ENCODE data around the gene RBL1.

Gene RBL1

DNA sequence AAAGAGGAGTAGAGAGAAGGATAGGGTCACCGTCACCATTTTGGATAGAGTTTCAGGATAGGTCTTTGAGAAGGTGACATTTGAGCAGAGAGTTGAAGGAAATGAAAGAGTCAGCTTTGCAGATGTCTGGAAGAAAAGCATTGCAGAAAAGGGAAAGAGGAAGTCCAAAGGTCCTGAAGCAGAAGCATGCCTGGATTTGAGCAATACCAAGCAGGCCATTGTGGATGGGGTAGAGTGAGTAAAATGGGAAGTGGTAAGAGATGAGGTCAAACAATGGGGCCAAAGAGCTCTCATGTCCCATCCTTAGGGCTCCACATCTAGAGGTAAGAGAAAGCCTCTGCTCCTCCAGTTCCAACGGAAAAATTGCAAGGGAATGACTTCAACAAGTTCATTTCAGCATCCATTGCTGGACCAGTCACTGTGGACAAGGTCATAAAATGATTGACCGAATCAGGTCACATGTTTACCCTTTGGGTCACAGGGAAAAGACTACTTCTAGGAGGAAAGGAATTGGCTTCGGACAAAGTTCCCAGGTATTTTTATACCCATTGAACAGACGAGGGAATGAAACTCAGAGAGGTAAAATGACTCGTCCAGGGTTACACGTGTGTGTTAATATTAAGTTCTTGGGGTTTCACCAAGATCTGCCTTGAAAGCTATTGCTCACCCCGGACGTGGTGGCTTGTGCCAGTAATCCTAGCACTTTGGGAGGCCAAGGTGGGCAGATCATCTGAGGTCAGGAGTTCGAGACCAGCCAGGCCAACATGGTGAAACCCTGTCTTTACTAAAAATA lies 137.7 kb downstream of the RBL1 start:
- TF ChIP-seq POLR2A (IDR thresholded peaks at IDR 0.05; ENCODE audit: low read depth, low read length): no peak
- FAIRE-seq (no peak), DNase-seq (ENCODE audit: insufficient read length, low spot score) (no peak)

GRCh38 chr20:36956674-36957073 lies 139.1 kb downstream of the RBL1 start:
- no peak for FAIRE-seq
- TF ChIP-seq POLR2A (IDR thresholded peaks at IDR 0.05; ENCODE audit: low read depth, low read length): no peak
- no peak for DNase-seq (ENCODE audit: insufficient read length, low spot score)

GRCh38 chr20:36956016-36956415 lies 139.8 kb downstream of the RBL1 start:
- no peak for DNase-seq (ENCODE audit: insufficient read length, low spot score)
- no peak for TF ChIP-seq POLR2A (IDR thresholded peaks at IDR 0.05; ENCODE audit: low read depth, low read length)
- FAIRE-seq: no peak

DNA sequence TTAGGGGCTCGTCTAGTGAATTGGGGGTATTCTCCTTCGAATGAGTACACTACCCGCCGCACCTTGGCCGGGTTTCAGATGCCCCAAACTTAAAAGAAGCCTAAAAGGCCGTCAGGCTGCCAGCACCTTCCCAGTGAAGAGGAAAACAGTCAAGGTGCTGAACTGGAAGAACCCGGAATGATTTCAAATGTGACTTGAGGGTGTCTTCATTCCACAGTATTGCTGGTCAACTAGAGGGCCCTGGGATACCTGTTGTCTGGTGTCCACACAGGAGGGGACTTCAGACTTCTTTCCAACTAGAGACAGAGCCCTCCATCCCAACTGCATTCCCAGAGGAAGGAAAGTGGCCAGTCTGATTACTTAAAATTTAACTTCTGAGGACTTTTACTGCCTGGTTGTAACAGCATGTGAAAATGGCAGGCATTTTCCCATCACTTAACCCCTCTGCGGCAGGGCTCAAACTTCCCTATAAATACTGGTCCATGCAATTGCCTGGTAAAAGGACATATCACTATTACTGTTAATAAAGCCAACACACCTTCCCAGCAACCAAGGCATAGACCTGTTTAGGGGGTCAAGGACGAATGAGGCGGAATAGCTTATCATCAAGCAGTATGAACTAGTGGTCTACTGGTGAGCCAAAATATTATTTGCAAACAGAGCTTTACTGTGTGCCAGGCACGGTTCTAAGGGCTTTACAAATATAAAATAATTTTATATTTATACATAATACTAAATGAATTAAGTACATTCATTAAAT lies 143.6 kb downstream of the RBL1 start:
- DNase-seq (ENCODE audit: insufficient read length, low spot score) (no peak), FAIRE-seq (no peak)
- TF ChIP-seq POLR2A (IDR thresholded peaks at IDR 0.05; ENCODE audit: low read depth, low read length): no peak

DNA sequence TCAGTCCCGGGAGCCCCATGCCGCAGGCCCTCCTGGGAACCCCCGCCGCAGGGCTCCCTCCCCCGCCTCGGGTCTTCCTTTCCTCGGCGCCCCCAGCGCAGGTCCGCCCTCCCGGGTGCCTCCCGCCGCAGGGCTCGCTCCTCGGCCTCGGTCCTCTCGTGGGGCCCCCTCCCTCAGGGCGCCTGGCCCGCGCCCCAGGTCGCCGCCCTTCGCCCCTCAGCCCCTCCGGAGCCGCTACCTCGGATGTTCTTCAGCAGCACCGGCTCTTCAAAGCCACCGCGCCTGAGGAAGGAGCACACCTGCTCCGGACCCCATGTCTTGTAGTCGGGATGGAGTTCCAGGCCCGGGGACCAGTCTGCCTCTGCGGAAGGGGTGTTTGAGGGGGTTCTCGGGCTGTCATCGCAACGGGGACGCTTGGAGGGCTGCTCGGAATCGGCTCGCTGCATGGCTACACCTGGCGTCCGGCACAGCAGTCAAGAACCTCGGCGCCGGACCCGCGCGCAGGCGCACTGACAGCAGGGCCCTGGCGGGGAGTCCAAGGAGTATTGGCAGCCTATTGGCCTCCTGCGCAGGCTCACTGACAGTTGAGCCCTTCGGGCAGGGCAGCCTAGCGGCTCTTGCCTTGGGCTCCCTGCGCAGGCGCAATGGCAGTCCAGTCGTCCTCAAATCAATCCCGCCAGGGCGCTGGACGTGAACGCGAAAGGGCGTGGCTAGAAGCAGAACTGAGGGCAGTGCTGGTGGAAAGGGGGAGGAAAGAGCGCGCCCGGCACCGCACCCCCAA lies 144.4 kb downstream of the RBL1 start, which contains the start of gene SAMHD1:
TSS of gene SAMHD1 (minus strand) at position 511 of the 781 bp plus-strand sequence. CDS start at position 446, 65 bp downstream.
- peak; percentile 45 for FAIRE-seq
- DNase-seq (ENCODE audit: insufficient read length, low spot score): peak; percentile 99
- TF ChIP-seq POLR2A (IDR thresholded peaks at IDR 0.05; ENCODE audit: low read depth, low read length): peak; percentile 40; the same call in 1 of the 2 replicates

DNA sequence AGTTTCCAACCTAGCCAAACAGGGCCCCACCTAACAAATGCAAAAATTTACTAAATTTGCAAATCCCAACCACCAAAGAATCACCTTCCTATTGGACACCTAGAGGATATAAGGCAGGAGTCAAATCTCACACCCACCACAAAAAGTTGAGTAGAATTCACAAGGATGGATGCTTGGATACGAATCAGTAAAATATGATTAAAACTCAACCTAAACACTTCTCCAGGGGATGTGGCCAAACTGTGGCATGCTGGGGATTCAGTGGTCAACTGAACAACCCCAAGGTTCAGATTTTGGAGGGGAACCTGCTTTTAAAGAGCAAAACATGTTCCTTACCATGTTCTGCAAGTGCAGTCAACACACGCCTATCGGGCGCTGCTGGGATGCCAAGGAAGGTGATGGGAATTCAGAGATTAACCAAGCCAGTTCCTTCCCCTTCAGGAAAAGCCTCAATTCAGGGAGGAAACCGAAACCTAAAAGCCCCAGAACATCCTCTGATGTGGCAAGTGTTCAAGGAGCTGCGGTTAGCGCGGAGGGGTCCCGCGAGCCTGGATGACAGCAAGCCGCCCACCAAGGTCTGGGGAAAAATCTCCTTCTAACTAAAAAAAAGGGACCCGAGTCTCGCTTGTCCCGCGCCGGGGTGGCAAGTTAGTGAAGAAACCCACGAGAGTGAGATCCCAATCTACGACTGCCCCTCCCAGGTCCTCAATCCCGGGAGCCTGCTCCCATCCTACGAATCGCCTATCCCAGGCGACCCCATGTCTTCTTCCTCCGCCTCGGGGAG lies 145.2 kb downstream of the RBL1 start:
- FAIRE-seq: no peak

More for the DNA sequence above, 145.2 kb downstream of the RBL1 start:
- no peak for TF ChIP-seq POLR2A (IDR thresholded peaks at IDR 0.05; ENCODE audit: low read depth, low read length)
- peak; percentile 25 for DNase-seq (ENCODE audit: insufficient read length, low spot score)
